Forelimb muscle (tissue), 1 donor: ENCODE results near the gene MTA1. TPM values are rescaled to one million over a fixed set of nuclear protein-coding genes. Genes with fewer than 3 reads are reported as not detected.

Experiments used
- DNase-seq: peaks from one replicate; pipeline ENCODE4 v3.0.0-alpha.2; 2013; ENCODE audit warnings: low read depth
- polyA plus RNA-seq: library from polyadenylated mRNA; unstranded; fragments of 120-200 nt; gene quantifications from one replicate; pipeline ENCODE4 v1.2.1, GENCODE V29; 2013; ENCODE audit not compliant: insufficient read length

Gene MTA1
- polyA plus RNA-seq, 1 donor = 80.3 TPM

GRCh38 chr14:105497671-105498429, 78.2 kb downstream of the MTA1 start:
- DNase-seq = no peak

- DNase-seq = no peak
Observed at GRCh38 chr14:105498430-105499255, 79.0 kb downstream of the MTA1 start.

- no peak for DNase-seq
Observed at GRCh38 chr14:105499256-105500035, 79.8 kb downstream of the MTA1 start.

- DNase-seq = no peak
Observed at GRCh38 chr14:105500036-105500725, 80.6 kb downstream of the MTA1 start.

- DNase-seq = no peak
Observed at GRCh38 chr14:105500726-105501101, 81.1 kb downstream of the MTA1 start.

- no peak for DNase-seq
Observed at GRCh38 chr14:105501504-105502291, 82.1 kb downstream of the MTA1 start.

- DNase-seq = no peak
Observed at GRCh38 chr14:105502446-105503295, 83.0 kb downstream of the MTA1 start.

GRCh38 chr14:105503296-105503640, 83.6 kb downstream of the MTA1 start:
- no peak for DNase-seq

GRCh38 chr14:105503935-105504692, 84.5 kb downstream of the MTA1 start:
- no peak for DNase-seq

GRCh38 chr14:105505101-105505500, 85.5 kb downstream of the MTA1 start:
- no peak for DNase-seq

GRCh38 chr14:105507247-105507646, 87.6 kb downstream of the MTA1 start:
- DNase-seq = no peak

- no peak for DNase-seq
Observed at GRCh38 chr14:105508069-105508468, 88.4 kb downstream of the MTA1 start.

- DNase-seq = no peak
Observed at GRCh38 chr14:105508601-105509000, 89.0 kb downstream of the MTA1 start.

- DNase-seq = no peak
Observed at GRCh38 chr14:105517096-105517495, 97.5 kb downstream of the MTA1 start.

GRCh38 chr14:105519946-105520698, 100.5 kb downstream of the MTA1 start:
- no peak for DNase-seq
